ENCODE measurements around the gene HECW1. TPM values are rescaled to one million over a fixed set of nuclear protein-coding genes. Genes with fewer than 3 reads are reported as not detected.

HECW1 gene
- total and polyA plus RNA-seq, 10 of the 15 experiments (the other 5 are each of a cell fraction or from before 2014, with no cell fraction given), result under 0.01 to 0.31 (median 0.04) TPM; not detected in 3

DNA sequence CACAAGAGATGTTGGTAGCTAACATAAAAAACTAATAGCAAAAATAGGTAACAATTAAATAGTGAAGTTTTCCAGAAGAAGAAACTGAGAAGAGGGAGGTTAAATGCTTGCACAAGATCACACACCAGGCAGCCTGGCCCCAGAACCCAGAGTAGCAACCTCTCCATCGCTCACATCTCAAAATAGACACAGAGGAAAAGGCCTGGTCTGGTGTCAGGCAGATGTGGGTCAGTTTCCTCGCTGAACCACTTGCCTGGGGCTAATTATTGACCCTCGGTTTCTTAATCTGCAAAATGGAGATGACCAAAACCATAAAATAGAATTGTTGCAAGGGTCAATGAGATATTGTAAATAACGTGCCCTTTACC lies 425.9 kb downstream of the HECW1 start:
- no peaks in the 10 kb centered on the region for H3K79me2 ChIP-seq (ENCODE audit: control insufficient read depth, insufficient read depth, low read length)
- no peak overlapping the region for H3K4me2 ChIP-seq (ENCODE audit: control insufficient read depth, insufficient read depth)
- FAIRE-seq, result no peak
- no peaks in the 10 kb centered on the region for H3K36me3 ChIP-seq (ENCODE audit: control insufficient read depth in 2 of 2, insufficient read depth in 2 of 2, low read length in 1 of 2)
- CTCF ChIA-PET, result no interaction called here
- H3K9me3 ChIP-seq (replicated peaks; ENCODE audit: control insufficient read depth, insufficient read depth, low read length), result no peaks in the 10 kb centered on the region
- H3K27me3 ChIP-seq (replicated peaks in 1 of 2; ENCODE audit: control insufficient read depth in 2 of 2, insufficient read depth in 2 of 2, low read length in 1 of 2), result peaks cover 0 to 4% of the 10 kb centered on the region in 2 experiments; a peak in 1 of 4 replicates
- ATAC-seq, result no peak
- no peak for DNase-seq (ENCODE audit: low read depth, low spot score)
- 6% methylated on average over 4 of the region's 4 CpGs for WGBS (ENCODE audit: insufficient coverage, insufficient replicate concordance, low lambda C conversion rate, missing lambda C conversion rate)
- no peaks in the 10 kb centered on the region for H4K20me1 ChIP-seq (ENCODE audit: control insufficient read depth, insufficient read depth)
- SMC1A ChIA-PET (ENCODE audit: uncharacterized antibody, unreplicated experiment), result no interaction called here
- no TSS peak for BruUV-seq (replicated peaks)
- POLR2A ChIA-PET, result no interaction called here
- no peak overlapping the region for H3K4me3 ChIP-seq
- no peak overlapping the region for H3K27ac ChIP-seq (ENCODE audit: control insufficient read depth, insufficient read depth)
- intact Hi-C loops (cut with micrococcal nuclease; ENCODE audit: unreplicated experiment), result no loop called here
- RAD21 ChIA-PET (ENCODE audit: unreplicated experiment), result no interaction called here
- no peak overlapping the region for H2AFZ ChIP-seq (ENCODE audit: control insufficient read depth, low read depth, low read length)
- H3K4me1 ChIP-seq (ENCODE audit: control insufficient read depth, insufficient read depth, low read length), result no peaks in the 10 kb centered on the region
- in situ Hi-C loops (cut with MboI), result no loop called here
- H3K9ac ChIP-seq (ENCODE audit: control insufficient read depth, insufficient read depth, low read length), result no peak overlapping the region
- TF ChIP-seq SPI1 (IDR thresholded peaks at IDR 0.05; ENCODE audit: borderline replicate concordance, insufficient read depth, low read depth, low read length) (no peak), ZZZ3 (IDR thresholded peaks at IDR 0.05; ENCODE audit: control insufficient read depth, insufficient read length, low read depth) (no peak), PAX8 (IDR thresholded peaks at IDR 0.05) (no peak), EED (IDR thresholded peaks at IDR 0.05; ENCODE audit: low read depth) (no peak), RBBP5 (conservative IDR thresholded peaks at IDR 0.05) (no peak), POU2F2 (IDR thresholded peaks at IDR 0.05; ENCODE audit: borderline replicate concordance, low read depth, low read length) (no peak), RAD51 (IDR thresholded peaks at IDR 0.05) (no peak), STAT3 (IDR thresholded peaks at IDR 0.05; ENCODE audit: low read depth, low read length) (no peak), SRF (IDR thresholded peaks at IDR 0.05; ENCODE audit: low read depth in 2 of 2, low read length in 2 of 2) (no peak), ZNF622 (IDR thresholded peaks at IDR 0.05) (no peak), RUNX3 (IDR thresholded peaks at IDR 0.05; ENCODE audit: low read length) (no peak)
- TF ChIP-seq, protein P1, sequence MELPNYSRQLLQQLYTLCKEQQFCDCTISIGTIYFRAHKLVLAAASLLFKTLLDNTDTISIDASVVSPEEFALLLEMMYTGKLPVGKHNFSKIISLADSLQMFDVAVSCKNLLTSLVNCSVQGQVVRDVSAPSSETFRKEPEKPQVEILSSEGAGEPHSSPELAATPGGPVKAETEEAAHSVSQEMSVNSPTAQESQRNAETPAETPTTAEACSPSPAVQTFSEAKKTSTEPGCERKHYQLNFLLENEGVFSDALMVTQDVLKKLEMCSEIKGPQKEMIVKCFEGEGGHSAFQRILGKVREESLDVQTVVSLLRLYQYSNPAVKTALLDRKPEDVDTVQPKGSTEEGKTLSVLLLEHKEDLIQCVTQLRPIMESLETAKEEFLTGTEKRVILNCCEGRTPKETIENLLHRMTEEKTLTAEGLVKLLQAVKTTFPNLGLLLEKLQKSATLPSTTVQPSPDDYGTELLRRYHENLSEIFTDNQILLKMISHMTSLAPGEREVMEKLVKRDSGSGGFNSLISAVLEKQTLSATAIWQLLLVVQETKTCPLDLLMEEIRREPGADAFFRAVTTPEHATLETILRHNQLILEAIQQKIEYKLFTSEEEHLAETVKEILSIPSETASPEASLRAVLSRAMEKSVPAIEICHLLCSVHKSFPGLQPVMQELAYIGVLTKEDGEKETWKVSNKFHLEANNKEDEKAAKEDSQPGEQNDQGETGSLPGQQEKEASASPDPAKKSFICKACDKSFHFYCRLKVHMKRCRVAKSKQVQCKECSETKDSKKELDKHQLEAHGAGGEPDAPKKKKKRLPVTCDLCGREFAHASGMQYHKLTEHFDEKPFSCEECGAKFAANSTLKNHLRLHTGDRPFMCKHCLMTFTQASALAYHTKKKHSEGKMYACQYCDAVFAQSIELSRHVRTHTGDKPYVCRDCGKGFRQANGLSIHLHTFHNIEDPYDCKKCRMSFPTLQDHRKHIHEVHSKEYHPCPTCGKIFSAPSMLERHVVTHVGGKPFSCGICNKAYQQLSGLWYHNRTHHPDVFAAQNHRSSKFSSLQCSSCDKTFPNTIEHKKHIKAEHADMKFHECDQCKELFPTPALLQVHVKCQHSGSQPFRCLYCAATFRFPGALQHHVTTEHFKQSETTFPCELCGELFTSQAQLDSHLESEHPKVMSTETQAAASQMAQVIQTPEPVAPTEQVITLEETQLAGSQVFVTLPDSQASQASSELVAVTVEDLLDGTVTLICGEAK (IDR thresholded peaks at IDR 0.05; ENCODE audit: borderline replicate concordance), result no peak
- TF ChIP-seq, protein P2, sequence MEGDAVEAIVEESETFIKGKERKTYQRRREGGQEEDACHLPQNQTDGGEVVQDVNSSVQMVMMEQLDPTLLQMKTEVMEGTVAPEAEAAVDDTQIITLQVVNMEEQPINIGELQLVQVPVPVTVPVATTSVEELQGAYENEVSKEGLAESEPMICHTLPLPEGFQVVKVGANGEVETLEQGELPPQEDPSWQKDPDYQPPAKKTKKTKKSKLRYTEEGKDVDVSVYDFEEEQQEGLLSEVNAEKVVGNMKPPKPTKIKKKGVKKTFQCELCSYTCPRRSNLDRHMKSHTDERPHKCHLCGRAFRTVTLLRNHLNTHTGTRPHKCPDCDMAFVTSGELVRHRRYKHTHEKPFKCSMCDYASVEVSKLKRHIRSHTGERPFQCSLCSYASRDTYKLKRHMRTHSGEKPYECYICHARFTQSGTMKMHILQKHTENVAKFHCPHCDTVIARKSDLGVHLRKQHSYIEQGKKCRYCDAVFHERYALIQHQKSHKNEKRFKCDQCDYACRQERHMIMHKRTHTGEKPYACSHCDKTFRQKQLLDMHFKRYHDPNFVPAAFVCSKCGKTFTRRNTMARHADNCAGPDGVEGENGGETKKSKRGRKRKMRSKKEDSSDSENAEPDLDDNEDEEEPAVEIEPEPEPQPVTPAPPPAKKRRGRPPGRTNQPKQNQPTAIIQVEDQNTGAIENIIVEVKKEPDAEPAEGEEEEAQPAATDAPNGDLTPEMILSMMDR (IDR thresholded peaks at IDR 0.05 in 2 of 3, conservative IDR thresholded peaks at IDR 0.05 in 1 of 3; ENCODE audit: control insufficient read depth in 2 of 3, extremely low read depth in 1 of 3, insufficient read depth in 1 of 3, low read depth in 3 of 3, low read length in 3 of 3), result no peak
- TF ChIP-seq, protein P3, sequence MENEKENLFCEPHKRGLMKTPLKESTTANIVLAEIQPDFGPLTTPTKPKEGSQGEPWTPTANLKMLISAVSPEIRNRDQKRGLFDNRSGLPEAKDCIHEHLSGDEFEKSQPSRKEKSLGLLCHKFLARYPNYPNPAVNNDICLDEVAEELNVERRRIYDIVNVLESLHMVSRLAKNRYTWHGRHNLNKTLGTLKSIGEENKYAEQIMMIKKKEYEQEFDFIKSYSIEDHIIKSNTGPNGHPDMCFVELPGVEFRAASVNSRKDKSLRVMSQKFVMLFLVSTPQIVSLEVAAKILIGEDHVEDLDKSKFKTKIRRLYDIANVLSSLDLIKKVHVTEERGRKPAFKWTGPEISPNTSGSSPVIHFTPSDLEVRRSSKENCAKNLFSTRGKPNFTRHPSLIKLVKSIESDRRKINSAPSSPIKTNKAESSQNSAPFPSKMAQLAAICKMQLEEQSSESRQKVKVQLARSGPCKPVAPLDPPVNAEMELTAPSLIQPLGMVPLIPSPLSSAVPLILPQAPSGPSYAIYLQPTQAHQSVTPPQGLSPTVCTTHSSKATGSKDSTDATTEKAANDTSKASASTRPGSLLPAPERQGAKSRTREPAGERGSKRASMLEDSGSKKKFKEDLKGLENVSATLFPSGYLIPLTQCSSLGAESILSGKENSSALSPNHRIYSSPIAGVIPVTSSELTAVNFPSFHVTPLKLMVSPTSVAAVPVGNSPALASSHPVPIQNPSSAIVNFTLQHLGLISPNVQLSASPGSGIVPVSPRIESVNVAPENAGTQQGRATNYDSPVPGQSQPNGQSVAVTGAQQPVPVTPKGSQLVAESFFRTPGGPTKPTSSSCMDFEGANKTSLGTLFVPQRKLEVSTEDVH (IDR thresholded peaks at IDR 0.05; ENCODE audit: low read depth, partially characterized antibody), result no peak

Measured in GM12878 (cell line).